Measurements from ENCODE around the gene SLC24A3.

SLC24A3 gene

DNA sequence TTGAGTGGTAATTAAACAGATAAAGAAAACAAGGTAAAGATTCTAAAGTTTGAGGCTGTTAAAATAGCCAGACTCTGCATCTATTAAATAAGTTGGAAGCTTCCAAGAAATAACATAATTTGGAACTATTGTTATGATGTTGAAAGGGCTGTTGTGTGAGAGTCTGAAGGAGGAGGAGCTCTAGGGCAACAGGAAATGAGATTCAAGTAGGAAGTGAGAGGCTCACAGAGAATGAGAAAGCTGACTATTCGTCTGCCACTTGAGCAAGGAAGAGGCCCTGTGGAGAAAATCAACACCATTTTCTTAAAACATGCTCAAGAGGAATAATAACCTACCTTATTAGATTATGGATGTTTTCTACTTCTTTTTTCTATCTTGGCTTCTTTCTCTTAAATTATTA lies 185.2 kb downstream of the SLC24A3 start:
- no peak for DNase-seq

DNA sequence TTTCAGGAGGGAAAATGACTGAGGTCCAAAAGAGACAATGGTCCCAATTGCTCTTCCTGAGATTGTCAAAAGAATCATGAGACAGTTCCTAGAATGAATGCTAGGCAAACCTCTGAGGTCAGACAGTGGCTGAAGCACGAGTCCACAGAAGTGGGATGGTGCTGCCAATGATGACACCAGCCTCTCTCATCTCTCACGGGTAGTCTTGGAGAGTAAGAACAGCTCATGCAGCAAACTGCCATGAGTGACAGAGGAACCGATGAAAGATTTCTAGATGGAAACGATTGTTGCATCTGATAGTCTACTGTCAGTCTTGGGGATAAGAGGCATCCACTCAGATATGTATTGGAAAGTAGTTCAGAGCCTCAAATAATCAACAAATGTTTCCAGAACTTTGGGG lies 188.7 kb downstream of the SLC24A3 start:
- DNase-seq, result no peak

DNA sequence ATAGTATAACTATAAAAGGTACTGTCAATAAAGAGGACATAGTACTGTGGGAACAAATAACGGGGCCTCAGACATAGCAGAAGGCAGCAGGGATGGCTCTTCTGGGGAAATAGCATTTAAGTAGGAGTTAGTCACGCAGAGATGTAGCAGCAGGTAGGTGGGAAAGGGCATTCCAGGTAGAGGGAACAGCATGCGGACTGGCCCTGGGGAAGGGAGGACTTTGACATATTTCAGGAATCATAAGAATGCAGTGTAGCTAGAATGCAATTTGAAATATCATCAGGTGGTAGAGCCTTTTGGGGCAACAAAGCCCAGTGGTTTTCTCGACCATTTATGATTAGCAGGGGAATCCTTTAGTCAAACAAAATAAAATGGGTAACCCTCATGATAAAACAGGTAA lies 191.1 kb downstream of the SLC24A3 start:
- no peak for DNase-seq

DNA sequence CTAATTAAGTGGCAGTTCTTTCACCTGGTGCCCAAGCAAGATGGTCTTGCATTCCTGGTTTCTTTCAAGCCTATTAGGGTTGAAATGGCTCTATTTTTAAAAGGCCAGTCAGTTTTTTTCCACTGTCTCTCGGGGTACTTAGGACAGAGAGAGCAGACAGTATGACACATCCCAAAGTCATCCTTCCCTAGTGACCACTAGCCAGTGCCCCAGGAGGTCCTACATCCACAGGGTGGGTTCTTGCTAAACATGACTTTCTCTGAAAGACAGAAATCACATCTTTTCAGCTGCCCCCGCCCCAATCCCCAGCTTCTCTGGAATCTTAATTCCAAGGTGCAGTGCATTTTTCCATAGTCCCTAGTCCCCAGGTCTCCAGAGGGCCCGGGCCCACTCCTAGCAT lies 192.4 kb downstream of the SLC24A3 start:
- DNase-seq, result no peak

DNA sequence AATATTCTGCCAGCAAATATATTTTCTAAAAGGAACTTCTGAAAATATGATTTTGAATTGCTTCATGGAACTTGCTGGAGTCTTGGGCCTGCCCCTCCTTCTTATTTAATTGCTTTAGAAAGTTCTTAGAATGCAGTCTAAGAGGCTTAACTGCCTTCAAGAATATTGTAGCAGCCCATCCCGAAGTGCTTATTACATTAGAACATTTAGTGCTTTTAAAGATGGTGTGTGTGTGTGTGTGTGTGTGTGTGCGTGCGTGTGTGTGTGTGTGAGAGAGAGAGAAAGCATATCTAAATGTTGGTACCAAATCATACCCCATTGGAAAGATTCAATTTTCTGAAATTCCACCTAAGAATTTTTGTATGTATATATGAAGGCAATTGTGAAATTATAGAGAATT lies 193.5 kb downstream of the SLC24A3 start:
- no peak for DNase-seq

DNA sequence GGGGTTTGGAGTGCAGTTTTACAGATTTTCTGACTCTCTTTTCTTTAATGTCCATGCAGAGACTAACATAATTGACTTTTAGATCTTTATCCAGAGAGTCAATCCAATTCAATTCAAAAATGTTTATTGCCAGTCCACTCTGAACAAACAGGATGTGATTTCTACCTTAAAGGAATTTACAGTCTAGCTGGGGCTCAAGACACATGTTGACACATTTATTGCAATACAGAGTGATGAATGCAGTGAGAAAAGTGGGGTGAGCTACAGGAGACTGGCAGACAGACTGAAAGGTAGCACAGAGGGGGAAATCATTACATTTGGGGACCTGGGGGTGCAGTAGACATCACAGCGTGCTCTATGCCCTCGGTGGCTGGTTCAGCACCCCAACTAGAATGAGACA lies 193.9 kb downstream of the SLC24A3 start:
- no peak for DNase-seq

DNA sequence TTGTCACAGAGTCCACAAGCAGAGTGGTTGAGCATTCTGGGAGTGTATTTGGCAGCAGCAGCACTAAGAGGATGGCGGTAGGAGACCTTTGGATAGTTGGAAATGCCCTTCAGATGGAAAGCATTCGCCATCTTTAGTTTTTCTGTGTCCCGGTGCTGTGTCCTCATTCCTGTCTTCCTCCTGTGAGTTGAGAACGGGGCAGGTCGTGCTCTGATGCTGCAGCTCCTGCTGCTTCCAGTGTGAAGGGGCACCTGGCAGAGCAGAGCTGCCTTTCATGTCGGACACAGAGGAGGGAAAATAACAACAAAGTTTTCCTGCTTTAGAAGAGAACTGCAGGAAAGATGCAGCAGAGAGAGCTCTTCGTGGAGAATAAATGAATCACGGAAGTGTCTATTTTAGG lies 194.8 kb downstream of the SLC24A3 start:
- no peak for DNase-seq

DNA sequence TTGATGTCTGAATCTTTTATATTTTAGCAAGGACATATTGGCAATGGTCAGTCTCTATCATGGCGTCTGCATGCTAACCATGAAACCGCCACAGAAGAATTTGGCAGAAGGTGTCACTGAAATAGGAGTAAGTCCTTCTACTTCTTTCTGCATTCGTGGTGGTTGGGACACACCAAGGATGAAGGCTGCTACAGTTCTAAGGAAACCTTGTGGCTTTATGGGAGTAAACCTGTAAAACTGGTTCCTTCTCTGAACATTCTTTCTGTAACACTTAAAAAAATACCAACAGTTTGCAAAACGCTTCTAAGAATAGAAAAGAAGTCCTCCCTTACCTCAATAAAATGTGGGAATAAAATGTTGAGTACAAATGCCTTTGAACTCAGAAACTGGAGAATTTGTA lies 195.3 kb downstream of the SLC24A3 start:
- no peak for DNase-seq

DNA sequence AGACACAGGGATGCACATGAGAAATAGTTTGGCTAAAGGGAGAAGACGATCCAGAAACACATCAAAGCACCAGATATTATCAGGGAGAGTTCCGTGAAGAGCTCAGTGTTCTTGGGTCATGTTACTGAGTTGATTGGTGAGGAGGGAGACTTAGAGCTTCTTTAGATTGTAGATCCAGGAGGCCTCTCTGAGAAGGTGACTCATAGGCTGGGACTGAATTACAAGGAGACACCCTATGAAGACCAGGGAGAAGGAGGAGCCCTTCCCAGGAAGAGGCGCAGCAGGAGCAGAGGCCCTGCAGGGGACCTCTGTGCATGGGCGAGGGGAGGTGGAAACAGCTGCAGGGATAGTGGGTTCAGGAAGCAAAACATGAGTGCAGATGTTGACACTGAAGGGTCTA lies 196.5 kb downstream of the SLC24A3 start:
- no peak for DNase-seq

DNA sequence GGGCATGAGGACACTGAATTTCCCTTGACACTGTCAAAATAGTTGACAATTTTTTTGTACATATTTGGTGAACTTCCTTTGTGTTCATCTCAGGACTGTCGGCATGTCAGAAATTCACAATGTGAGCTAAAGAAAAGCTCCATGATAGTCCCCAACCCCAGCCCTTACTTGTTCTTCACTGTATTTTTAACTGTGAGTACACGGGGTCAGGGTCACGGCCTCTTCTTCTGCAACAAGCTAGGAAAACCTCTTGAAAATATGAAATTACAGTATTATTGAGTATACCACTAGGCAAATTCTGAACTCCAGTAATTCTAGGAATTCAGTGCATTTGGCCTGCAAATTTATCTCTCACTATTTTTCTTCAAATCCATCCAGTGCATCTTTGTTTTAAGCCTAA lies 199.4 kb downstream of the SLC24A3 start:
- no peak for DNase-seq

DNA sequence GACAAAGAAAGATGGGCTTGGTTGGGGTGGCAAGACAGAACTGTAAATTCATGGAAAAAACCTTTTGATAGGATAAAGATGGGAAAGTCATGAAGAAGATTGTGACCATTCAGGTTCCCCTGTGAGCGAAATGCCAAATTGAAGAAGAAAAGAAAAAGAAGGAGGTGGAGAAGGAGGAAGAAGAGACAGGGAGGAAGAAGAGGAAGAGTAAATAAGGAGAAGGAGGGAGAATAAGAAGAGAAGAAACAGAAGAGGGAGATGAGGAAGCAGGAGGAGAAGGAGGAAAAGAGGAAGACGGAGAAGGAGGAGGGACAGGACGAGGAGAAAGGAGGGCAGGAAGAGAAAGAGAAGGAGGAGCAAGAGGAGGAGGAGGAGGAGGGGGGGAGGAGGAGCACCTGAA lies 199.8 kb downstream of the SLC24A3 start:
- no peak for DNase-seq

DNA sequence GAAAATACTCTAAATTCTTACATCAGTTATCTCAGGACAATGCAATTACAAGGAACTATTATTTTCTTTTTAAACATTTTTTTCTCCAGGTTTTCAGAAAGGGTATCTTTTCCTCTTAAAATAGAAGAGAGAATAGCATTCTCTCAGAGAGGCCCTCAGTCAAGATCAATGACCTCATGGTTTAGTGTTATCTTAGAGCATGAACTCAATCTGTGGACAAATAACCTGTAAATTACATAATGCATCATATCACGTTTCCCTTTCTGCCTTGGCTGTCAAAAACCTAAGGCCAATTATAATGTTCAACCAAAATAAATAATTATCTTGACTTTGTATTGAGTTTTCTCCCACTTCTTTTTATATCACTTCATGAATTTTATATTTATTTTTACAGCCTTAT lies 202.2 kb downstream of the SLC24A3 start:
- no peak for DNase-seq

DNA sequence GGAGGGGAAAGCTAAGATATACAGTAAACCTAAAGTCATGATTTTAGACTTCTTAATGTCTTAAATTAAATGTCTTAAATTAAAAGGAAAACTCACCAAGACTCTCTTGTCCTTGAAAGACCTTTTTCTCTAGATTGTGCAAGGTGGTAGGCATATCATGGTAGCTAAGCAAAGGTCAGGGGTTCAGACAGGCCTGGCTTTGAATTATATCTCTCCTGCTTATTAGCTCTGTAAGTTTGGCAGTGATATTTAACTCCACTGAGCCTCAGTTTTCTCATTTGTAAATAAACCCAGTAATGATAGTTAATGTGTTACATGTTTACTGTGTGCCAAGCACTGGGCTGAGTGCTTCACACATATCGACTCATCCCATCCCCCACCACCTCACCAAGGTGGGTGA lies 203.3 kb downstream of the SLC24A3 start:
- DNase-seq, result no peak

DNA sequence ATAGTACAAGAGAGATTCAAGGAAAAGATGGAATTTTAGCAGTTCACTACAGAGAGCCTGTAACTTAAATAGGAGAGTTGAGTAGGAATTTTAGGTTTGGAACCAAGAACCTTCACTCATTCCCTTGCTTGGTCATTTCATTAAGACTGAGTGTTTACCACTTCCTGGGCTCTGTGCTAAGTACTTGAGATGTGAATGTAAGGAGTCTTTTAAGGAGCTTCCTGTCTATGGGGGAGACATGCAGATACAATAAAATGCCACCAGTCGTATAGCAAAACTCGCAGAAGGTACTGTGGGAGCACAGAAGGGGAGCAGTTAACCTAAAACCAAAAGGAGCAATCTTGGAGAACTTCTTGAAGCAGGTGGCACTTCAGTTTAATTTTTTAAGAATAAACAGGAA lies 204.2 kb downstream of the SLC24A3 start:
- no peak for DNase-seq

DNA sequence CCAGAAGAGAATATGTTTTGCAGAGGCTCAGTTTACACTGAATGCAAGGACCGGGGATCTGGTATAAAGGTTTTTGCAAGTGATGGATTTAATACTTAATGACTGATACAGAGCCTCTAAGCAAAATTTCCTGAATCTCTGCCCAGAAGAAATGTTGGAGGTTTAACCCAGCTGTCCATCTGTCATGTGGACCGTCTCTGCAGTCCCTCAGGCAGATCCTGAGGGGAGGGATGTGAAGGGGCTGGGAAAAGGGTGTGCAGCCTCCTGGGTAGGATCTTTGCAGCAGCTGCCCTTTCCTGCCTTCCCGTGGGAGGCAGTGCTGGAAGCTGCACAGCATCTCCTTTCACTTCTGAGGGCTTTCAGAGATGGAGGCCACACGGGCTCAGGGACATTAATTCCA lies 207.0 kb downstream of the SLC24A3 start:
- no peak for DNase-seq

DNA sequence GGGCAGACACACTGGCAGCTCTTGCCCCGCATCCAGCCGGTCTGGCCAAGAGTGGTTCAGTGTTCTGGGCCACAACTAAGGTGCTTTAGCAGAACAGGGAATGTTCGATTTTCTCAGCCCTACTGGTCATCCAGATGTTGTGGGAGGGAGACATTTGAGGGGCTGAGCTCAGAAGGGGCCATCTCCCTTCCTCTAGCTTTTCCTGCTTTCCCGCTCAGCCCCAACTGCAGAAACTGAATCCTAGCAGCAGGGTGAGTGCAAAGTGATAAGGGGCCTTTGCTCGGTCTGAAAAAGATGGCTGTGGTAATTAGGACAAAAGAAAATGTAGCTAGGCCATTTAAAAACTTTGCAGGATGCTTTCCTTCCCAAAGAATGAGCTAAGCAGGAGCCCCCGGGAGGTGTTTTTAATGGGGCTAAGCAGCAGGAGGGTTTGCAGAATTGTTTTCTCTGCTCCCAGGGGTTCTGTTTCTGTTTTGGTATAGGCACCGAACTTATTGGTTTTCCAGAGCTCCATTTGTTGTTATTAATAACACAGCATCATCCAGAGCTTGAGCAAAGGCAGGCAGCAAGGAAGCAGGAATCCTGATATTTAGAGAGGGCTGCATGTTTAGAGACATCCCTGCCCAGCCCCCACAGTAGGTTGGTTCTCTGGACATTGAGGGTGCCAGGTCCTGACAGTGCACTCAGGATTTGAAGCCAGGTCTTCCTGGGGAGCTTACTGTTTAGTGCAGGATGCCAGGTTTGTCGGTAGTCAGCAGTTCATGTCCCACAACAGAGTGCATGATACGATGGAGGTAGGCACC lies 210.9 kb downstream of the SLC24A3 start:
- DNase-seq, result no peak

DNA sequence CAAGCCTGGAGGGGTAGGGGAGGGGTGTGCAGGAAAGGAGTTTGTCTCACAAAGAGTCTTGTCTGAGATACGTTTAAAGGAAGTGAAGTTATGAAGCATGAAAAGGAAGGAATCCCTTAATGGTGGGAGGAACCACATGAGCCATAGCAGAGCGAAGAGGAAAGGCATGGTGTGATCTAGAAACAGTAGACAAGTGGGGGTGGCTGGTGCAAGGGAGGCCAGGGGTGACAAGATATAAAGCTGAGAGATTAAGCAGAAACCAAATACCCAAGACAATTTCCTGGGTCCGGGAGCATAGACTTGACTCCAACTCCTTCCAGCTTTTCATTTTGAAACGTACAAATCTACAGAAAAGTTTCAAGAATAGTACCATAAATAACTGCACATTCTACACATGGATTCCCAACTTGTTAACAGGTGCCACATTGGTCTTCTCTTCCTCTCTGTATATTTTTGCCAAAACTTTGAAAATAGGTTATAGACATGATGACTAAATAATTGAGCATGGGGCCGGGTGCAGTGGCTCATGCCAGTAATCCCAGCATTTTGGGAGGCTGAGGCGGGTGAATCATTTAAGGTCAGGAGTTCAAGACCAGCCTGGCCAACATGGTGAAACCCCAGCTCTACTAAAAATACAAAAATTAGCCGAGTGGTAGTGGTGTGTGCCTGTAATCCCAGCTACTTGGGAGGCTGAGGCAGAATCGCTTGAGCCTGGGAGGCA lies 211.6 kb downstream of the SLC24A3 start:
- no peak for DNase-seq

DNA sequence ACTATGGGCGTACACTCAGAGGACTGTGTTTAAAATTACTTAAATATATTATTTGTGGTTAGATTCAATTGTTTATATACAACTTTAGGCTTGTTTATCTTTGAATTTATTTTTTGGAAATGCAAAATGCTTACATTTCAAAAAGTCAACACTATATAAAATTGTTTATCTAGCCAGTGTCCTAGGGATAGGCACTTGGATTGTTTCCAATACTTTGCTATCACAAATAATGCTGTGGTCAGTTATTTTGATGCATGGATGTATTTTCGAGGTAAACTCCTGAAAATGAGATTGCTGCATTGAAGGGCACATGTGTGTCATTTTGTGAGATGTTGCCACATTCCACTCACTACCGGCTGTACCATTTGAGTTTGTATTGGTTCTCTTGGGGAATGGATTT lies 213.9 kb downstream of the SLC24A3 start:
- DNase-seq, result no peak

DNA sequence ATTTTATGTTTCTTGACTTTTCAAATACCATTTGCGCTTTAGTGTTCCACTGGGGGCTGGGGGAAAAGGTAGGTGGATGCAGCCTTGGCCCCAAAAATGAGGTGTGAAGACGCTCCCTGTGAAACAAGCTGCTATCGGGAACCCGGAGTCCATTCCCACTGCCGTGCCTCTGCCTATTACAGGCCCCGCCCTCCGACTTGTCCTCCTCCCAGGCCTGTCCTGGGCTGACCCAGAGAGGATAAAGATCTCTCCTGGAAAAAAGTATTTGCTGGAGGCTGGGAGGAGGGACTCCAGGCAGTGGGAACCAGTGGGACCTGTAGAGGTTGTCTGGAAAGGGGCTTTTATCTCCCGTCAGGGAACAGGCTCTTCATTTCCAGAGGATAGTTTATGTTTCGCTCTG lies 215.0 kb downstream of the SLC24A3 start:
- no peak for DNase-seq

DNA sequence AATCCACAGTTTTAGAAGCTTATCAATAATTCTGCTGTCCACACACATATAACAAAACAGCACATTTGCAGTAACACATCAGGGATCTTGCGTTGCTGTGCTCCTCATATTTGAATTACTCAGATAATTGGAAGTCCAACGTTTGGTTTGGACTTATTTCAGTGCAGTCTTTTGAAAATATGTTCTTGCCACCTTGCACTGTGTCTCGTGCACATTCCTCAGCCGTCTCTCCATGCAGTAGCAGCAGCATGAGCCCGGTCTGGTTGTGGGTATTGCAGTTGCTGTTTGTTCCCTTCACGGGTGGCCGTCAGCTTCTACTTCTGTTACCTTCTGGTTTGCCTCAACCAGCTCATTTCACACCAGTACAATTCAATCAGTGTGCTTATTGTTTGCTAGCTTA lies 215.5 kb downstream of the SLC24A3 start:
- no peak for DNase-seq

DNA sequence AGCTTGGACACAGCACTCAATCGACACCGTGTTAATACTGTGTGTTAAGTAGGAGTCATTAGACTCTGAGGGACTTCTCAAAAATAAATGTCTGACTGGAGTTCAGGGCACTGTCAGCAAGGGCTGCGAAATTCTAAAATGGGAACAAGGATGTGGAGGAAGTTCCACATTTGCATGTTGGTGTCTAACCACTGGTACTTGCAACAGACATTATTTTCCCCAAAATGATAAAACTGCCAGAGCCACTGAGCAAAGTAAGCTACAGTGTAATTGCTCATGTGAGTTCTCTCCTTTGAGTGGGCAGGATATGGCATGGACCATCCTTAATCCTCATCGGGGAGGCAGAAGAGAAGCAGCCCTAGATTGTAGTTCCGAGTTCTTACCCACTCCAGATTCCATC lies 215.9 kb downstream of the SLC24A3 start:
- no peak for DNase-seq

DNA sequence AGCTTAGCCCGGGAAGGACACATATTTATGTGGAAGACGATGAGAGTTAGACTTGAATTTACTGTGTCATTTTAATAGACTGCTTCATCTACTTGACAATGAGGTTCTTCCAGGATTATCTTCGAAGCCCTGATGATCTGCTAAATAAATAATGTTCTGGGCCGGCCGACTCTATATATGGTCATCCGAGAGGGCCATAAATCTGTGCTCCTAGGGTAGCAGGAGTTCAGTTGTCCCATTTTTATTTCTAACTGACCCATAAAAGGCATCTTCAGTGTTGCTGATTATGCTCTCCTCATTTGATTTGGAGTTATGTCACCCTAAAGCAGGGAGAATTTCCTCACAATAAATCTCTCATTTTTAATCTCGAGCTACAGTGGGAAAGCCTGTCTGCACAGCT lies 217.1 kb downstream of the SLC24A3 start:
- DNase-seq, result no peak

DNA sequence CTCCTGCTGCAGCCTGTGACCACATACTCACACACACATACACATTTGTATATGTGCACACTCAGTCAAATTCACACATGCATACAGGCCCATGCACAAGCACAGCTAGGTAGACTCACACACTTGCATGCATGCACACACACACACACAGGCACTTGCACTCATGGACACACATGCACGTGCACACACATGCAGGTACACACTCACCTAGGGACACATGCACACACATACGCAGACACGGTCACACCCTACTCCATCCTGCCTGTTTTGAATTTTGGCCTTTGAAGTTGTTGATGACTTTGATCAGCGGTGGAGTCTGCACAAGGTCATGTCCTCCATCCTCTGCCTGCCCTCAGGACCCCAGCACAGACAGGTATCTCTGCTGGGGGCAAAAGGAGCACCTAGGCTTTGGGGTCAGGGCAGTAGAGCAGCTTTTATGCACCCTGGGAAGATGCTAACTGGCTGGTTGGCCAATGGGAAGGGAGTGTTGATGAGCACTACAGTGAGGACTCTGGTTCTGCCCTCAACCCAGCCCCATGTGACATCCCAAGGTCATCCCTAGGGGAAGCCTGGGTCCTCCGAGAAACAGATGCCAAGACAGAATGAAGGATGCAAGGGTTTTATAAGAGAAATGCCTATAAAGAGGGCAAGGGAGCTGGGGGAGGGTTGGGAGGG lies 218.3 kb downstream of the SLC24A3 start:
- no peak for DNase-seq

DNA sequence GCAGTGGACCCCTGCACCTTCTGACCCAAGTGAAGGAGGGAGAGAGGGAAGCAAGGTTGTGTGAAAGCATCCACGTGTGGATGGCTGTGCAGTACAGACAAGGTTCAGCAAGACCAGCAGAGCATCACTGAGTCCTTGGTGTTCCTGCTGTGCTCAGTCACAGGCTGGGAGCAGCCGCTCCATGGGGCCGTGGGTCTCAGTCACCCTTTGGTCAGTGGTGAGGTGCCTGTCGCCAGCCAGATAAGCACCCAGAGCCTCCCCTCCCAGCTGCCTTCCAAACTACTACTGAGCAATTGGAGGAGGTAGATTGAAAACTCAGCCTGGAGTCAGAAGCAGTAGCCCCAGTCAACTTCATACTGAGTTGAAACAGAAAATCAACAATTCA lies 218.9 kb downstream of the SLC24A3 start:
- no peak for DNase-seq

Data from stimulated activated naive CD4-positive, alpha-beta T cell (primary cell).